Pons (tissue), 1 donor: ENCODE measurements around the gene PDX1.

Experiments used
- DNase-seq: peaks from one replicate; pipeline ENCODE4 v3.0.0-alpha.2; 2016; ENCODE audit warnings: low spot score

The PDX1 gene

GRCh38 chr13:27919934-27920676, at the start of gene PDX1:
TSS of gene PDX1 (plus strand) at chr13:27920000. CDS start at chr13:27920139, 139 bp downstream.
- no peak for DNase-seq

DNA sequence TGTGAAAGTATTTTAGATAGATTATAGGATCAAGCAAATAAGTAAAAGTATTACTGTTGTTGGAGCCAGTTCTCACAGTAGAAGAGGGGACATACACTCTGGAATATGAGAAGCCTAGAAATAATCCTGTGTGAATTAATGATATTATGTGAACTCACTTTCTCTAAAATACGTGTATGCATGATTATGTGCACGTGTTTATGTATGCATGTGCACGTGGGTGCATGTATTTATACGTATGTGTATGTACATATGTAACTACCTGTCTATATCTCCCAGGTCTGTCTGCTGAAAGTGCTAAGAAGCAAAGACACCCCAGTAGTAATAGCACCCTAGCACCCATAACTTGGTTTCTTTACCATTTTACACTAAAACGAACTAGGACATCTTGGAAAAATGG, 41.5 kb upstream of the PDX1 start:
- DNase-seq: no peak

- no peak for DNase-seq
Observed at GRCh38 chr13:27889471-27889870, 30.3 kb upstream of the PDX1 start.

GRCh38 chr13:27896726-27897125, 23.1 kb upstream of the PDX1 start:
- DNase-seq: no peak

DNA sequence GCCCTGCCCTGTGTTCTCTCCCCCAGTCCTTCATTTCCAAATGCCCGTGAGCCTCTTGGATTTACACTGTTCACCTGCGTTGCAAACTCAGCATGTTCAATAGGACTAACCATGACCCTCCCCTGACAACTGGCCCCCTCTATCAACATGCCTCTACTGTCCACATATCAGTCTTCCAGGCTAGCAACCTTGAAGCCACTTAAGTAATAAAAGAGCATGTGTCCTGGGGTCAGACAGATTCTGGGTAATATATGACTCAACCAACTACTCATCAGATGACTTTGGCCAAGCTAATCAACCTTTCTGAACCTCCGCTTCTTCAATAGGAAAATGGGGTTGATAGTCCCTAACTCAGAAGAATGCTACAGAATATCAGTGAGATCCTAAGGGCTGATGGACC, 15.1 kb upstream of the PDX1 start:
- DNase-seq: no peak

DNA sequence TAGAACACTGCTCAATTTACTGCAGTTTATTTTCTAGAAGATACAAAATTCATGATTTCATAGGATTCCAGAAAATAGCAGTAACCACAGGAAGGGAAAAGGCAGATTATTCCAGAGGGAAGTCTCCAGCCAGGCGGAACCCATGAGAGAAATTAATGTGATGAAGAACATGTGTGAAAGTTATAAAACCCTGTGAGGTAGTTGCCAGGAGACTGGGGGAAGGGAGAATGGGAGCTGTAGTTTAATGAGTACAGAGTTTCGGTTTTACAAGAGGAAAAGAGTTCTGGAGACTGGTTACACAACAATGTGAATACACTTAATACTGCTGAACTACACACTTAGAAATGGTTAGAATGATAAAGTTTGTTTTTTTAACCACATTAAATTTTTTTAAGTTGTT, 14.2 kb upstream of the PDX1 start:
- no peak for DNase-seq

- DNase-seq: no peak
Observed at GRCh38 chr13:27907121-27907787, 12.5 kb upstream of the PDX1 start.

DNA sequence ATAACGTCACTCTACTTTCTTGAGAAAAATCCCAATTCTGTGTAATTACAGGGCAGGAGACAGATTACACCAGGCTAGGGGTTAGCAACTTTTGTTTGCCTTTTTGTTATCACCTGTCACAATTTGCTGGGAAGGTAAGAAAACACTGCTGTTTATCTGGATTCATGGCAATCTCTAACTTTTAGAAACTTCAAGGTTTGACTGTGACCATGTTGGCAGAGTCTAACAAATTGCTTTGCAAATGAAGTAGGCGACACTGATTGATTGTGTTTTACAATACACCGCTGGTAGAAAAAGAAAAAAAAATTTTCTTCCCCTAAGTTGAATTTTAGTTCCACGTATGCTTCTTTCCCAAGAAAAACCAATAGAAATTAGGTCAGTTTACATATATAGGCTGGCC, 10.4 kb upstream of the PDX1 start:
- DNase-seq: no peak

- DNase-seq: no peak
Observed at GRCh38 chr13:27911521-27911920, 8.3 kb upstream of the PDX1 start.

- no peak for DNase-seq
Observed at GRCh38 chr13:27913160-27913559, 6.6 kb upstream of the PDX1 start.

DNA sequence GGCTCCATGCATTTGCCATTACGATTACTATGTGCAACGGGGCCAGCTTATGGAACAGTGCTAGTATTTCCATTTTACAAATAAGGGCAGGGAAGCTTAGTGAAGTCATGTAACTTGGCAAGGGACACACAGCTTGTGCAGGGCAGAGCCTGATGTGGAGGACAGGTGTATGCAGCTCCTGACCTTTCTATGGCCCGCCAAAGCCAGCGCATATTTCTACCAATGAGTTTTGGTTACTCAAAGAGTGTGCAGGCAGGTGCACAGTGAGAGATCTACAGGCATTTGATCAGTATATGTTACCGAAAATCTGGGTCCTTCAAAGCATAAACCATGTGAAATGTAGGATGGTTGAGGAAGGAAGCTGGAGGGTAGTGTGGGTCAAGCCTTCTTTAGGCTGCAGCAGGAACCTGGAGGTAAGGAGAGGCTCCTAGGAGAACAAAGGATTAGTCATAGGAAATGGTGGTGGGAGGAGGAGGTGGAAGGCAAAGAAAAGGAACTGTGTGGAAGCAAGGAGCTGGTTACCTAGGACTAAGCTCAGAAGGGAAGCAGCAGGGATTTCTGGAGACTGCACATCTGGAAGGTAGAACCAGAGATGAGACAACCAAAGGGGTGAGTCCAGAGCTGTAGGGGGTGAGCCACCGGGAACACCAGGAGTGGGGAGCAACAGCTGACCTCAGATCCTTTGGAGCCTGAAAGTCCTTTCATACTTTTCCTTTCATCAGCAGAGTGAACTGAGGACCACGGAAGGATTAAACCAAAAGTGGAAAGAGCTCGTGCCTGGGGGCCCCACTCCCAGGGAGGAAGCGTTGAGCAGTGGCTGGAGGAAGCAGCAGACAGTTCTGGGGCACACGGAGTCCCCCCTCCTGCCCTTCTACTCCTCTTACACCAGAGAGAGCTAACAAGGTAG, 4.2 kb upstream of the PDX1 start:
- no peak for DNase-seq

DNA sequence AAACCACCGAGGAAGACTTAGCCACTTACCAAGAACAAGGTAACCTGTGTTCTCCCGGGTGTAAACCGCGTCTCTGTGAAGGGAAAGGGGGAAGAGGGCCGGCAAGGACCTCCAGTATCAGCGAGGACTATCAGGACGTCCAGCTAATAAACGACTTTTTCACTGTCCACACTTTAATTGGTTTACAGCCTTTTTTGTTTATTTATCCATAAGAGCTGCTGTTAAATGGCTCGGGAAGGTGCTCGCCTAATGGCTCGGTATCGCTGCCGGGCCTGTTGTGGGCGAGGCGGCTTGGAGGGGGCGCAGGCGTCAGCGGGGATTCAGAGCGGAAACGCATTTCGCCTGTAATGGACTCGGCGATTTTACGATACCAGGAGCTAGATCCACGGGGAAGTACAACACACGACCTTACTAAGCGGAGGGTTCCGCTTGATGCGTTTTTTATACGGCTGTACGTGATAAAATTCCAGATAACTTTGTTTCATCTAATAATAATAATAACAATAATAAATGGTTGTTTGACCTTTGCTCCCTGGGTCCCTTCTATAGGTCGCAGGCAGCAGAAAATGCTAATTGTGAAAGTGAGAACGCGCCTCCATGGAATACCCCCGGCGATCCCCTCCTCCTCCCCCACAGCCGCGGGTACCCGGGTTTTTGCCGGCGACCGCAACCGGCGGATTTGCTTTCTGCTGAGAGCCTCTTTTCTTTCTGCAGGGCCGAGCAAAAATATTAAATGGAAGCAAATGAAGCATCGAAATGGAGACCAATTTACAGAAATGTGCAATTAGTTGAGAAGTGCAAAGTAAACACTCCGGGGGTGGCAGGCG, 2.5 kb upstream of the PDX1 start:
- DNase-seq: no peak

DNA sequence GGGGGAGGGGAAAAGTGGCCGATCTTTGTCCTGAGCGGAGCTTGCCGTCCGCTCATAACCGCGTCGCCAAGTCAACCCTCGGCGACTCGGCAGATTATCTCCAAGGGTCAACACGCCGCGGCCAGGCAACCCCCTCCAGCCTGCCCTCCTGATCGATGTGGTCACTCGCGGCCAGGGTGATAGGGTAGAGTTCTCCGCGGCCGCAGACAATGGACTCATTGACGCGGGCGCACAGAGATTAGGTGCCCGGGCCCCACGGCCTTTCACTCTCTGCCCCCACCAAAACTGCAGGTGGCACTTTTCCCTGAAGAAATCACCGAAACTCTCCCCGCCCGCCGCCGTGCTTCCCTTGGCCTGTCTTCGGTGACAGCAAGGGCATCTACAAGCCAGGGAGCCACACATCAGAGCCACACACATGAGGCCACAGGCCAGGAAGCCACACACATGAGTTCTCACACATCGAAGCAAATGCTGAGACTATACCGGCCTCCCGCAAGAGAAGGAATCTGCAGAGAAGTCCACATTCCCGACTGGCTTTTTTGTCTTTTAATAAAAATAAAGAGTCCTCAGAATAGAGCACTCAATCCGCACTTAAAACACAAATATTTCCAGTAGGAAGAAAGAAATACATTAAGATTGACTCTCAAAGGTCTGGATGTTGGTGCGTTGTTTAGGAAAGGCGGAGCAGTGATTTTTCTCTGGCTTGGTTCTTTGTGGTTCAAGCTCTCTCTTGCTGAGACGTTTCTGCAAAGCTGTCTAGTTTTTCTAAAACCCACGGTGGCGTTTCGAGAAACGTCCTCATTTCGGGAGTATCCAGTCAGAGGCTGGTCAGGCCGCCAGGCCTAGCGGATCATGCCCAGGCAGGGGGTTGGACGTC, 1.5 kb upstream of the PDX1 start:
- no peak for DNase-seq

GRCh38 chr13:27918918-27919658, 712 bp upstream of the PDX1 start:
- no peak for DNase-seq

DNA sequence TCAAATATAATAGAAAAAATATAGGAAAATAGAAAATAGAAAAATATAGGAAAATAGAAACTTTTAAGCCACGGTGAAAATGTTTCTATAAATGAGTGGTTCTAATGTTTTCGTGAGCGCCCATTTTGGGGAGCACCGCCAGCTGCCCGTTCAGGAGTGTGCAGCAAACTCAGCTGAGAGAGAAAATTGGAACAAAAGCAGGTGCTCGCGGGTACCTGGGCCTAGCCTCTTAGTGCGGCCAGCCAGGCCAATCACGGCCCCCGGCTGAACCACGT, 204 bp upstream of the PDX1 start:
- DNase-seq: no peak

- no peak for DNase-seq
Observed at GRCh38 chr13:27920677-27921420, 1.0 kb downstream of the PDX1 start.

GRCh38 chr13:27921421-27921960, 1.7 kb downstream of the PDX1 start:
- DNase-seq: no peak

DNA sequence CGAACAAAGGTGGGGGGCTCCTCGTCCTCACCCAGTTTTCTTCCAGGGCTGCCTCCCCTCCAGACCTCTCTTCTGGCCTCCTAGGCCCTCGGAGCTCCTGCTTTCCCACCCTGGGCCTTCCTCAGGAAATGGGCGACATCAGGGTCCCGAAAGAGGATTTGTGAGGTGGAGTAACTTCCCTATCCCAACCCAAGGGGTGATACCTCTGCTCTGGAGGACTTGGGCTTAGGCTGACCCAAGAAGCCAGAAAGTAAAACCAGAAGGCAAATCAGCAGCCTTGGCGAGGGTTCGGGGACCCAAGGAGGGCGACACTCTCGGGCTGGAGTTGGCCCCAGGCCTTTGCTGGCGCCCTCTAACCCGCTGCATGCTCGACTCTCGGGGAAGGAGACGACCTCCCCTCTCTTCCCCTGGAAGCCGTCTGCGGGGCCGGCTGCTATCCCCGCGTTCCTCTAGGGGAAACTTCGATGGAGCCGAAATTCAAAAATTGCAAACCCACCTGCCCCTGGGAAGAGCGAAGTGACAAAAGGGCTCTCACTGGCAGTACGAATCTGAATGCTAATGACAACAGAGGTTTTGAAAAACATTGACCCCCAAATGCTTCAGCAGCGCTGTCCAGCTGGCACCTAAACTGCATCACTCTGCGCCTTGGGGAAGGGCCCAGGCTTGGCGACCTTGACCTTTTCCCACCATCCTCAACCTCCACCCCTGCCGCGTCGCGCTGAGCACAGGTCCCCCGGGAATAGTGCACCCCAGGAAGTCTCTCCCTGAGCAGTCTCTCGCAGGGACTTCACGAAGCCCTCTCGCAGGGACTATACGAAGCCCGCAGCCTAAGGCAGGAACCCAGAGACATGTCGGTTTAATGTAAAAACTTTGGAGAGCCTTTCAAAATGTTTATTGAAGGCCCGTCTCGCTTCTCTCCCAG, 2.4 kb downstream of the PDX1 start:
- DNase-seq: no peak
